Choroid plexus epithelial cell (primary cell): Measurements from ENCODE around the gene EYS.

ENCODE experiments used
- DNase-seq: peaks from one replicate; pipeline ENCODE4 v3.0.0-alpha.2; 2010; ENCODE audit warnings: low read depth
- H3K4me3 ChIP-seq: 2 replicates; pipeline ENCODE4 v1.5.1; 2011; ENCODE audit warnings: low read depth, mild to moderate bottlenecking, control low read depth, low read length, moderate library complexity
- TF ChIP-seq, protein P1 (sequence below): conservative IDR thresholded peaks from 2 replicates; pipeline ENCODE4 v1.5.1; 2011; ENCODE audit warnings: low read depth, mild to moderate bottlenecking, control low read depth, inconsistent platforms, low read length, moderate library complexity

EYS gene

DNA sequence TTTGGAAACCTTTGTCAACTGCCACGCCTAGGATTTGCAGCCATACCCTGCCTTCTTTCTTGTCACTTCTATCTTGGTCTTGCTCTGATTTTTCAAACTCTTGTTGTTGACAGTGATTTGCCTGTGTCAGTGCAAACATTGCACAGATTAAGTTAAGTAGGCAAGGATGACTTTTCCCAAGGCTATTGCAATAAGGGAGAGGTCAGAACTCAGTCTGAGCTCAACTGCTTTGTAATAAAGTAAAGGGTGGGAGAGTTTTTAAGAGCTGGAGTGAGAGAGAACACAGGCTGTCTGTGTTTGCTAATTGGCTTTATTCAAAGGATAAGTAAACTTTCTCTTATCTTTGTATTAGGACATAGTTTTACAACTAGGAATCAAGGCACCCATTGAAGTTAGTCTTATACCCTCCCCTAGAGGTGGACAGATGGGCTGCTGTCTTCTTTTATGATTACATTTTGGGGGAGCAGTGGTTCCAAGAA, 1622.8 kb downstream of the EYS start:
- TF ChIP-seq, protein P1, sequence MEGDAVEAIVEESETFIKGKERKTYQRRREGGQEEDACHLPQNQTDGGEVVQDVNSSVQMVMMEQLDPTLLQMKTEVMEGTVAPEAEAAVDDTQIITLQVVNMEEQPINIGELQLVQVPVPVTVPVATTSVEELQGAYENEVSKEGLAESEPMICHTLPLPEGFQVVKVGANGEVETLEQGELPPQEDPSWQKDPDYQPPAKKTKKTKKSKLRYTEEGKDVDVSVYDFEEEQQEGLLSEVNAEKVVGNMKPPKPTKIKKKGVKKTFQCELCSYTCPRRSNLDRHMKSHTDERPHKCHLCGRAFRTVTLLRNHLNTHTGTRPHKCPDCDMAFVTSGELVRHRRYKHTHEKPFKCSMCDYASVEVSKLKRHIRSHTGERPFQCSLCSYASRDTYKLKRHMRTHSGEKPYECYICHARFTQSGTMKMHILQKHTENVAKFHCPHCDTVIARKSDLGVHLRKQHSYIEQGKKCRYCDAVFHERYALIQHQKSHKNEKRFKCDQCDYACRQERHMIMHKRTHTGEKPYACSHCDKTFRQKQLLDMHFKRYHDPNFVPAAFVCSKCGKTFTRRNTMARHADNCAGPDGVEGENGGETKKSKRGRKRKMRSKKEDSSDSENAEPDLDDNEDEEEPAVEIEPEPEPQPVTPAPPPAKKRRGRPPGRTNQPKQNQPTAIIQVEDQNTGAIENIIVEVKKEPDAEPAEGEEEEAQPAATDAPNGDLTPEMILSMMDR, result no peak
- DNase-seq, result no peak
- no peak overlapping the region for H3K4me3 ChIP-seq

DNA sequence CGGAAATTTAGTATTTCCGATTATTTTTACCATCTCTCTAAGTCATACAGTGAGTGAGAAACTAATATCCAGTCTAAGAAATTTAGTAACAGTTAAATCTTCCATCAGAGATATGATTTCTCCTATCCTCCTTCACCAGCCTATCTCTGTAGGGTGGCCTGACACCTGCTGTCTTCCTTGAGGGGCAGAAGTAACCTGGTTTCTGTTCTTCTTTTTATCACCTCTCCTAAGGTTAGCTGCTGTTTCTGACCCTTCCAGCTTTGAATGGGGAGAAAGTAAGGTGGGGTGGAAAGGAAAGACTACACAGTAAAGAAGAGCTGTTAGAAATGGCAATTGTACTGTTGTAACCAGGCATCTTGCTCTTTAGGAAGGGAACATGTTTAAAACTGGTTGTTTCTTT, 1623.8 kb downstream of the EYS start:
- no peak for DNase-seq
- TF ChIP-seq, protein P1, result no peak
- no peak overlapping the region for H3K4me3 ChIP-seq

DNA sequence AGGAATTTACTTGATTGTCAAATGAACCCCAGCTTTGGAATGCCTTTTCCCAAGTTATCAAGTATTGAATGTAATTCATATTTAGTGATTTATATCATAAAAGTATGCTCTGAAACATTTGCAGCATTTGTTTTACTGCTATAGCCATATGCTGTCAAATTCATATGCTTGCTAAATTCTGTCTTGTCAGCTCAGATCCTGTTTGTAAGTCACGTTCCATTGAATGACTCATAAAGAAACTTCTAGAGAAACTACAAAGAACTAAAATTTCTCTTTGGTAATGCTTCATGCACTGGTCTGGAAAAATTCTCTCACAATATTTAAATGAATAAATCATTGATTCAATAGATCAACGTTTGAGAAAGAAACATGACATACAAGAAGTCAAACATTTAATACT, 1625.6 kb downstream of the EYS start:
- TF ChIP-seq, protein P1, result no peak
- H3K4me3 ChIP-seq, result no peak overlapping the region
- DNase-seq, result peak; percentile 33

DNA sequence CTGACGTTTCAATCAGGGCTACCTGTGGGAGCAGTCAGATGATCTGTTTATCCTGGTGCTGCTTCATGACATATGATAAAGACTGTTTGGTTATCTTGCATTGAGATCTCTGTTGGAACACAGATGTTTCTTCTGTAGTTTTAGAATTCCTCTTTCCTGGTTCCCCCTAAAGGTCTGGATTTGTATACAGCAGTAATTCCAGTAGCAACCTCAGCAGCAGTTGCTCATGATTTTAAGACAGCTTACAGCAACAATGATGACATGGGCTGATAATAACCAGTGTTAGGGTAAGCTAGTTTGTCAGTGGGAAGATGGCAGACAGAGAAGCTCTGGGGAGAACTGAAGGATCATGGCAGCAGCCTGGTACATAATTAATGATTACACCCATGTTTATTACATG, 1632.0 kb downstream of the EYS start:
- DNase-seq, result no peak
- H3K4me3 ChIP-seq, result no peak overlapping the region
- TF ChIP-seq, protein P1, result no peak

DNA sequence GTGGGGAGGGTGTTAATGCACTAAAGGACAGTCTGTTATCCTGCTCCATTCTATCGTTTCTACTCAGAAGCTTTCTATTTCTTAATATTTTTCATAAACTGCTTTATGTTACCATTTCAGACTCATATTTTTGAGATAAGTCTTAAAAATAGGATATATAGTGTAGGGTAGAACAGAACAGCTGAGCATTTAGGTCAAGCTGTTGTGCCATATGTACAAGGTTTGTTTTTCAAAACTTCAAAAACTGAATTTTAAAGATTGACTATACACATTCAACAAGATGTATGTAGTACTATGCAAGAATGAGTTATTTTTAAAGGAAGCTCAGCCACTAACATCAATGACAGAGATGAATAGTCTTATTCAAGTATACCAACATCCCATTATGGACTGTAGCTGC, 1634.3 kb downstream of the EYS start:
- TF ChIP-seq, protein P1, result no peak
- H3K4me3 ChIP-seq, result no peak overlapping the region
- DNase-seq, result no peak

DNA sequence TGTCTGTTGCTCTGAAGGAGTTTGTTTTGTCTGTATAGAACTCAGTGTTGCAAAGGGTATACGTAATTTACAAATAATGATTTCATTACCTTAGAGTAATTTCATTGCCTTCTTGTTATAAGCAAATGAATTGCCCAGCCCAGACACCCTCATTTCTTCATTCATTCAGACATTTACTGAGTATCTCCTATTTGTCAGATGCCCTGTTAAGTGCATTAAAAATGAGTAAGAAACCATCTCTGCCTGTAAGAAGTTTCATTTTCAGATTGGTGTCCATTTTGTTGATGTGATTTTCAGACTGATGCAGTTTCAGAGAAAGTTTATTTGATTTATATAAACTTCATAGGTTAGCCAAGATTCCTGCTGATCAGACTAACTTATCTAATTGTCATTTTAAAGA, 1642.1 kb downstream of the EYS start:
- H3K4me3 ChIP-seq, result no peak overlapping the region
- no peak for DNase-seq
- TF ChIP-seq, protein P1, result no peak

DNA sequence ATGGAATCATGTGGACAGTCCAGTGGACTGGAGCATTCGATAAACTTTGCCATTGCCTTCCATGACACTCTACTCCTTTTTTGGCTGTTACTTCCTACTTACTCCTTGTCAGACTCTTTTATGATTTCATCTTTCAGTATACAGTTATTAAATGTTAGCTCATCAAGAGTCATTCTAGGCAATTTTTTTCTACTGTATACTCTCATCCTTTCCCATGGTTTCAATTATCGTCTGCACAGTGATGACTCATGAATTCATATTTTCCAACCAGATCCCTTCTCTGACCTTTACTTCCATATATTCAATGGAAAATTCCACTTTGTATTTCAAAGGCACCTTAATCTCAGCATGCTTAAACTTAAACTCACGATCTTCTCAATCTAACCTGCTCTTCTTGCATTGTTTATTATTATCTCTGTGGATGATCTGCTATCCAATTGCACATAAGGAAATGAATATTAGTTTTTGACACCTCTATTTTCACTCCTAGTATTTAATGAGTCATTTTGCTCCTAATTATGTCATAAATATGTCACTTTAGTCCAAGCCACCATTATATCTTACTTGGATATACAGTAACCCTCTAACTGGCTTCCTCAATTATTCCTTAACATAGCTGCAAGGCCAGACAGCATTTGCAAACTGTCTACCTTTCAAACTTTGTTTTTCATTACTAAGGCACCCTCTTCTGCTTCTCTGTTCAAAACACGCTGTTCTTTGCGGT, 1643.9 kb downstream of the EYS start:
- no peak overlapping the region for H3K4me3 ChIP-seq
- TF ChIP-seq, protein P1, result no peak
- DNase-seq, result peak; percentile 42
